Liver (tissue), 9 donors: ENCODE results near the gene PSRC1. TPM values are rescaled to one million over a fixed set of nuclear protein-coding genes. Genes with fewer than 3 reads are reported as not detected.

Source experiments
- DNase-seq: peaks from one replicate; pipeline ENCODE4 v3.0.0-alpha.2; 2017; ENCODE audit warnings: low spot score
- H3K27ac ChIP-seq, 2 donors: one replicate each; pipeline ENCODE4 v1.7.0; 2013; ENCODE audit warnings: inconsistent platforms in 2 of 2, low read length in 2 of 2, control low read depth in 1 of 2, low read depth in 1 of 2, mild to moderate bottlenecking in 1 of 2
- H3K27me3 ChIP-seq, 4 donors: one replicate each; pipeline versions ENCODE4 v1.6.1 to v1.7.0; 2013; ENCODE audit warnings: low read length in 3 of 4, inconsistent platforms in 1 of 4, mild to moderate bottlenecking in 1 of 4, moderate library complexity in 1 of 4; ENCODE audit not compliant: control insufficient read depth in 4 of 4, insufficient read depth in 4 of 4
- H3K36me3 ChIP-seq, 4 donors: one replicate each; pipeline versions ENCODE4 v1.6.1 to v1.7.0; 2013; ENCODE audit warnings: low read length in 3 of 4, mild to moderate bottlenecking in 3 of 4, low read depth in 1 of 4, moderate library complexity in 1 of 4; ENCODE audit not compliant: control insufficient read depth in 4 of 4, insufficient read depth in 3 of 4
- H3K4me1 ChIP-seq, 4 donors: one replicate each; pipeline versions ENCODE4 v1.6.1 to v1.7.0; 2013; ENCODE audit warnings: low read length in 3 of 4, mild to moderate bottlenecking in 3 of 4, moderate library complexity in 1 of 4; ENCODE audit not compliant: control insufficient read depth in 4 of 4, insufficient read depth in 4 of 4
- H3K4me3 ChIP-seq, 3 donors: one replicate each; pipeline versions ENCODE4 v1.6.1 to v1.7.0; 2013; ENCODE audit warnings: low read length in 3 of 3, control low read depth in 1 of 3, low read depth in 1 of 3, mild to moderate bottlenecking in 1 of 3
- H3K9ac ChIP-seq, 2 donors: one replicate each; pipeline ENCODE4 v1.7.0; 2013; ENCODE audit warnings: low read length in 2 of 2, mild to moderate bottlenecking in 2 of 2, moderate library complexity in 2 of 2, control low read depth in 1 of 2, low read depth in 1 of 2
- H3K9me3 ChIP-seq, 4 donors: one replicate each; pipeline versions ENCODE4 v1.6.1 to v1.7.0; 2013; ENCODE audit warnings: low read length in 3 of 4; ENCODE audit not compliant: control insufficient read depth in 4 of 4
- ATF3 ChIP-seq: IDR thresholded peaks from 2 replicates; pipeline ENCODE4 v1.6.1; 2016; ENCODE audit warnings: antibody characterized with exemption
- CTCF ChIP-seq: fragments of 150-350 bp; IDR thresholded peaks from 2 replicates; pipeline ENCODE4 v1.5.1; 2017; ENCODE audit warnings: improper control_type of control experiment, low read depth, low read length; ENCODE audit not compliant: missing input control
- EGR1 ChIP-seq, 2 donors: IDR thresholded peaks; 2 replicates each; pipeline ENCODE4 v1.6.1; 2016 to 2018; ENCODE audit warnings: antibody characterized with exemption in 2 of 2, low read depth in 2 of 2
- FOXA1 ChIP-seq: IDR thresholded peaks from 2 replicates; pipeline ENCODE4 v1.6.1; 2016; ENCODE audit warnings: antibody characterized with exemption
- FOXA2 ChIP-seq: IDR thresholded peaks from 2 replicates; pipeline ENCODE4 v1.6.1; 2016; ENCODE audit warnings: antibody characterized with exemption
- GABPA ChIP-seq, 2 donors: IDR thresholded peaks in 1 of 2; conservative IDR thresholded peaks in 1 of 2; 2 replicates each; pipeline ENCODE4 v1.6.1; 2016; ENCODE audit warnings: antibody characterized with exemption in 2 of 2, mild to moderate bottlenecking in 1 of 2, moderate library complexity in 1 of 2
- HNF4A ChIP-seq, 2 donors: conservative IDR thresholded peaks; 2 replicates each; pipeline ENCODE4 v1.6.1; 2016; ENCODE audit warnings: antibody characterized with exemption in 2 of 2, mild to moderate bottlenecking in 2 of 2
- HNF4G ChIP-seq: IDR thresholded peaks from 2 replicates; pipeline ENCODE4 v1.6.1; 2016; ENCODE audit warnings: antibody characterized with exemption
- JUND ChIP-seq, 2 donors: IDR thresholded peaks; 2 replicates each; pipeline ENCODE4 v1.6.1; 2016; ENCODE audit warnings: antibody characterized with exemption in 2 of 2
- MAX ChIP-seq: IDR thresholded peaks from 2 replicates; pipeline ENCODE4 v1.6.1; 2016; ENCODE audit warnings: antibody characterized with exemption
- NR2F2 ChIP-seq: IDR thresholded peaks from 2 replicates; pipeline ENCODE4 v1.6.1; 2016; ENCODE audit warnings: antibody characterized with exemption
- RAD21 ChIP-seq, 2 donors: IDR thresholded peaks; 2 replicates each; pipeline ENCODE4 v1.6.1; 2016; ENCODE audit warnings: antibody characterized with exemption in 2 of 2, mild to moderate bottlenecking in 2 of 2
- REST ChIP-seq: IDR thresholded peaks from 2 replicates; pipeline ENCODE4 v1.6.1; 2016; ENCODE audit warnings: antibody characterized with exemption, mild to moderate bottlenecking
- RXRA ChIP-seq, 2 donors: IDR thresholded peaks; 2 replicates each; pipeline ENCODE4 v1.6.1; 2017 to 2018; ENCODE audit warnings: antibody characterized with exemption in 2 of 2, mild to moderate bottlenecking in 1 of 2
- SP1 ChIP-seq: IDR thresholded peaks from 2 replicates; pipeline ENCODE4 v1.6.1; 2018; ENCODE audit warnings: antibody characterized with exemption, mild to moderate bottlenecking
- TAF1 ChIP-seq: conservative IDR thresholded peaks from 2 replicates; pipeline ENCODE4 v1.6.1; 2016; ENCODE audit warnings: antibody characterized with exemption, mild to moderate bottlenecking
- YY1 ChIP-seq: IDR thresholded peaks from 2 replicates; pipeline ENCODE4 v1.6.1; 2016; ENCODE audit warnings: antibody characterized with exemption, mild to moderate bottlenecking
- ZBTB33 ChIP-seq: IDR thresholded peaks from 2 replicates; pipeline ENCODE4 v1.6.1; 2016; ENCODE audit warnings: antibody characterized with exemption
- WGBS: extraction: QIAGEN DNeasy Blood & Tissue Kit; methylation state at CpG from one replicate; pipeline ENCODE4 v1.1.7; 2013; 5-methylcytosine and 5-hydroxymethylcytosine counted together
- polyA plus RNA-seq, 2 donors: library from polyadenylated mRNA; stranded (reverse) in 1 of 2; unstranded in 1 of 2; fragments of 200-250 nt in 1 of 2; fragments of >200 nt in 1 of 2; fragmentation: Nextera tagmentation in 1 of 2; extraction: Ambion mirVana in 1 of 2; gene quantifications; one replicate each; pipeline versions ENCODE4 v1.2.1 to v1.2.3, GENCODE V29; 2013 to 2015
- total RNA-seq, 2 donors: library from RNA; depleted of rRNA; stranded (reverse); fragments of >200 nt; gene quantifications; one replicate each; pipeline ENCODE4 v1.2.3, GENCODE V29; 2014
- donor health status: healthy.
- donor health status: healthy.
- donor health status: healthy.
- donor health status: healthy.
- donor health status: healthy.

Gene PSRC1
- total and polyA plus RNA-seq, 4 donors: 0.25 to 2.6 (median 1.1) TPM

GRCh38 chr1:109249654-109250401, 33.1 kb downstream of the PSRC1 start:
- DNase-seq: no peak
- H3K4me3 ChIP-seq: peak overlapping the region in 2 of 3 donors; percentile 31 to 73
- no peaks in the 10 kb centered on the region for H3K9me3 ChIP-seq
- peaks cover 2 to 9% (median 5%) of the 10 kb centered on the region in 4 donors for H3K4me1 ChIP-seq
- WGBS: 3% methylated on average over 80 of the region's 80 CpGs
- H3K36me3 ChIP-seq: no peaks in the 10 kb centered on the region
- TF ChIP-seq GABPA (IDR thresholded peaks at IDR 0.05 in 1 of 2, conservative IDR thresholded peaks at IDR 0.05 in 1 of 2): no peak
- no peak for TF ChIP-seq ZBTB33
- no peak for TF ChIP-seq NR2F2
- no peak for TF ChIP-seq MAX
- no peak for TF ChIP-seq EGR1 (IDR thresholded peaks at IDR 0.05; ENCODE audit: low read depth in 2 of 2)
- no peak for TF ChIP-seq HNF4G
- no peak for TF ChIP-seq FOXA2
- TF ChIP-seq REST: no peak
- TF ChIP-seq FOXA1: no peak
- TF ChIP-seq CTCF: no peak
- TF ChIP-seq YY1: no peak
- TF ChIP-seq ATF3: no peak
- no peak for TF ChIP-seq HNF4A (conservative IDR thresholded peaks at IDR 0.05)
- no peak for TF ChIP-seq SP1
- no peak for TF ChIP-seq TAF1
- no peak for TF ChIP-seq RAD21 (IDR thresholded peaks at IDR 0.05)
- no peak for TF ChIP-seq RXRA (IDR thresholded peaks at IDR 0.05)
- TF ChIP-seq JUND (IDR thresholded peaks at IDR 0.05): no peak
- no peaks in the 10 kb centered on the region for H3K27me3 ChIP-seq
- H3K9ac ChIP-seq: no peak overlapping the region
- H3K27ac ChIP-seq: no peak overlapping the region
